D721Med (cell line): ENCODE data around the gene HBG1.
"Not testable (repeated sequence)": the region's sequence is repeated elsewhere in the genome, so short reads cannot be mapped to it uniquely, and the experiment has no call there.

Source experiments
- DNase-seq: peaks from one replicate; pipeline ENCODE4 v3.0.0; 2011; ENCODE audit warnings: low spot score; ENCODE audit not compliant: insufficient read length
- FAIRE-seq: peaks from 2 replicates; lab custom pipeline; 2011; peaks lifted over from hg19 to GRCh38; lab: Jason Lieb, UNC
- TF ChIP-seq, protein P1 (sequence below): IDR thresholded peaks from 2 replicates; pipeline ENCODE4 v1.5.1; 2012; ENCODE audit warnings: mild to moderate bottlenecking, control low read depth; ENCODE audit not compliant: insufficient read depth; ENCODE audit errors: missing control alignments

The HBG1 gene

GRCh38 chr11:5249807-5250396 lies at the start of gene HBG1:
Gene HBG1, minus strand, starts transcription at chr11:5249857. Its CDS starts 53 bp downstream, at chr11:5249804.
- not testable (repeated sequence) for FAIRE-seq, DNase-seq

DNA sequence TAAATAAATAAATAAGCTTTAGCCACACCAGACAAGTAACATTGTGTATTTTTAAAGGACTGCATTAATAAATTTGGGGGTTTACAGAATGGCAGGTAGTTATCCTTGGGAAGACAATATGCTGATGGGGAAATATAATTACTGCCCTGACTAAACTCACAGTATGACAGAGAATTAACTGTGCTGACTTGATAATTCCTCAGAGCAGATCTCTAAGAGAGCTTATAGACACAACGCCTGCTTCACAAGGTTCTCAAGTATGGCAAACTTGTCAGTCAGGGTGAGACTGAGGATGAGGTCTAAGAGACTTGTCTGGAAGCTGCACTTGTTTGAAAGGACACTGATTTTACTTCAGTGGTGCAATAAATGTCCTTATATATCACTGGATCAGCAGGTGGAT lies 48.8 kb upstream of the HBG1 start:
- DNase-seq (no peak), FAIRE-seq (no peak)

GRCh38 chr11:5297721-5298323 lies 48.2 kb upstream of the HBG1 start:
- FAIRE-seq, result no peak
- TF ChIP-seq, protein P1, sequence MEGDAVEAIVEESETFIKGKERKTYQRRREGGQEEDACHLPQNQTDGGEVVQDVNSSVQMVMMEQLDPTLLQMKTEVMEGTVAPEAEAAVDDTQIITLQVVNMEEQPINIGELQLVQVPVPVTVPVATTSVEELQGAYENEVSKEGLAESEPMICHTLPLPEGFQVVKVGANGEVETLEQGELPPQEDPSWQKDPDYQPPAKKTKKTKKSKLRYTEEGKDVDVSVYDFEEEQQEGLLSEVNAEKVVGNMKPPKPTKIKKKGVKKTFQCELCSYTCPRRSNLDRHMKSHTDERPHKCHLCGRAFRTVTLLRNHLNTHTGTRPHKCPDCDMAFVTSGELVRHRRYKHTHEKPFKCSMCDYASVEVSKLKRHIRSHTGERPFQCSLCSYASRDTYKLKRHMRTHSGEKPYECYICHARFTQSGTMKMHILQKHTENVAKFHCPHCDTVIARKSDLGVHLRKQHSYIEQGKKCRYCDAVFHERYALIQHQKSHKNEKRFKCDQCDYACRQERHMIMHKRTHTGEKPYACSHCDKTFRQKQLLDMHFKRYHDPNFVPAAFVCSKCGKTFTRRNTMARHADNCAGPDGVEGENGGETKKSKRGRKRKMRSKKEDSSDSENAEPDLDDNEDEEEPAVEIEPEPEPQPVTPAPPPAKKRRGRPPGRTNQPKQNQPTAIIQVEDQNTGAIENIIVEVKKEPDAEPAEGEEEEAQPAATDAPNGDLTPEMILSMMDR, result no peak
- no peak for DNase-seq

More for the DNA sequence above, 48.8 kb upstream of the HBG1 start:
- TF ChIP-seq, protein P1, result no peak

GRCh38 chr11:5294342-5294995 lies 44.8 kb upstream of the HBG1 start:
- FAIRE-seq, DNase-seq: not testable (repeated sequence)

- no peak for FAIRE-seq
- DNase-seq, result no peak
- TF ChIP-seq, protein P1, result no peak
Observed at GRCh38 chr11:5293028-5293427, 43.4 kb upstream of the HBG1 start.

DNA sequence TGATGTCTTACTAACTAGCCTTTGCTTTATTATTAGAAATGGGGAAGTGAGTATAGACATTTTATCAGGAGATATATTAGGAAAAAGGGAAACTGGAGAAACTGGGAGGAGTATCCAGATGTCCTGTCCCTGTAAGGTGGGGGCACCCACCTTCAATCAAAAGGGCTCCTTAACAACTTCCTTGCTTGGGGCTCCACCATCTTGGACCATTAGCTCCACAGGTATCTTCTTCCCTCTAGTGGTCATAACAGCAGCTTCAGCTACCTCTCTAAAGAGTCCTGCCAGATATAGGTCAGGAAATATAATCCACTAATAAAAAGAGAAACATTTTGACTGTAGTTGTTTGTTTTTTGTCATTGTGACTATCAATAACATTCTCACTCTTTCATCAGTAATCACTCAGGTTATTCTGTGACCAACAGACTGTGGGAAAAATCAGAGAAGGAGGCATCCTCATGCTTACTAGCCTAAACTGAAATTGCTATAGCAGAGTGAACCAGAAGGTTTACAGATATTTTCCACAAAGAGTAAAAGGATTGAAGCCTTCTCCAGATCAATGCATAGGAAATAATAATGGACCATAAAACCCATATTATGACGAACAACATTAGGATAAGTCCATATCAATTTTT lies 41.7 kb upstream of the HBG1 start:
- FAIRE-seq, result no peak

DNA sequence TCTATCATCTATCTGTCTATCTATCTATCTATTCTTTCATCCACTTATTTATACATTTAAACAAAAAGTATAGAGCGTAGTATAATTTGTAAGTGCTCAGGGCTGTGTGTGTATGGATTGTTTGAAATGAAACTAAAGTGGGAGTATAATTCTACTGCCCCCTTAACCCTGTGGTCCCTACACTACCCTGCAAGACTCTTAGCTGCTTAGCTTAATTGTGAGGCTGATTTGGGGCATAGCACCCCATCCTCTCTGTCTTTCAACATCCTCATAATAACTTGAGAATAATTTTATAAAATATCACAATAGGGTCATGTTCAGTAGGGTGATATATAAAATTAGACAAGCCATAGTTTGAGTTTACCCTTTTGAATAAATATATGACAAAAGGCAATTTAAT lies 40.4 kb upstream of the HBG1 start:
- DNase-seq (no peak), FAIRE-seq (no peak)
- TF ChIP-seq, protein P1, result no peak

More for the DNA sequence above, 41.7 kb upstream of the HBG1 start:
- DNase-seq, result no peak
- TF ChIP-seq, protein P1, result no peak

- TF ChIP-seq, protein P1, result no peak
- FAIRE-seq (no peak), DNase-seq (no peak)
Observed at GRCh38 chr11:5289696-5290095, 40.0 kb upstream of the HBG1 start.
